ENCODE data around the gene RORC.

The RORC gene

DNA sequence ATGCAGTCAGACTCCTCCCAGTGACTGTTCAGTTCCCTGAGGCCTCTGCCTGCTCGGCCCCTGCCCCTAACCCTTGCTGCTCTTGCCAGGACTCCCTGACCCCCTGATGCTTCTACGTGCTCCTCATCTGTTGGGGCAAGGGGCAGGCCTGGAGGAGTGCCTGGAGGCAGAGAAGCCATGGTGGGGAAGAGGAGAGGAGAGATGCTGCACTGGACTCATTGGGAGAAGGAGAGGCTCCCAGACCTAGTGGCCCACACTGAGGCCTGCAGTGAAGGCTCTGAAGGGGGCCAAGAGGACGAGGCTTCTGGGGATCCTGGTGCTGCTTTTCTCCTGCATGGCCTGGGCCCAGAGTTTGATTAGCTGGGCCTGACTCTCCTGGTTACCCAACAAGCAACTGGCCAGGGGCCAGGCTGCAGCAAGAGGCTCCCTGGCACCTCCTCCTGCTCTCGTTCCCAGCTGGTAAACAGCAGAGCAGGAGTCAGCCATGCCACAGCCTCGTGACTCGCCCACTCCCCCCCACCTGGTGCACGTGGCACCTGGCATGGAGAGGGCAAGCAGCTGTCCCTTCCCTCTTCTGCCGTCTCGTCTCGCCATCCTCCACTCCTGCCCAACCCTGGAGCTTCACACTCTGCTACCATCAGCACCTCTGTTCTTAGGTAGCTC lies 847 bp upstream of the RORC start:
- DNase-seq (ENCODE audit: insufficient read length, low spot score) (no peak), FAIRE-seq (no peak)

GRCh38 chr1:151831256-151831591 lies 378 bp downstream of the RORC start:
- TF ChIP-seq POLR2A (IDR thresholded peaks at IDR 0.05; ENCODE audit: low read depth, low read length) (no peak), POLR2AphosphoS5 (IDR thresholded peaks at IDR 0.05; ENCODE audit: low read depth, low read length) (no peak), SPI1 (IDR thresholded peaks at IDR 0.05; ENCODE audit: low read depth, low read length) (no peak), POU2F2 (IDR thresholded peaks at IDR 0.05; ENCODE audit: low read depth, low read length) (no peak), TAF1 (IDR thresholded peaks at IDR 0.05; ENCODE audit: low read depth, low read length) (no peak), PAX5 (IDR thresholded peaks at IDR 0.05; ENCODE audit: insufficient read depth, low read length, severe bottlenecking) (no peak)
- no peak for DNase-seq (ENCODE audit: insufficient read length, low spot score)
- no peak for FAIRE-seq

More for the DNA sequence above, 847 bp upstream of the RORC start:
- TF ChIP-seq PAX5 (IDR thresholded peaks at IDR 0.05; ENCODE audit: insufficient read depth, low read length, severe bottlenecking) (no peak), POU2F2 (IDR thresholded peaks at IDR 0.05; ENCODE audit: low read depth, low read length) (no peak), TAF1 (IDR thresholded peaks at IDR 0.05; ENCODE audit: low read depth, low read length) (no peak), POLR2A (IDR thresholded peaks at IDR 0.05; ENCODE audit: low read depth, low read length) (no peak), SPI1 (IDR thresholded peaks at IDR 0.05; ENCODE audit: low read depth, low read length) (no peak), POLR2AphosphoS5 (IDR thresholded peaks at IDR 0.05; ENCODE audit: low read depth, low read length) (no peak)

DNA sequence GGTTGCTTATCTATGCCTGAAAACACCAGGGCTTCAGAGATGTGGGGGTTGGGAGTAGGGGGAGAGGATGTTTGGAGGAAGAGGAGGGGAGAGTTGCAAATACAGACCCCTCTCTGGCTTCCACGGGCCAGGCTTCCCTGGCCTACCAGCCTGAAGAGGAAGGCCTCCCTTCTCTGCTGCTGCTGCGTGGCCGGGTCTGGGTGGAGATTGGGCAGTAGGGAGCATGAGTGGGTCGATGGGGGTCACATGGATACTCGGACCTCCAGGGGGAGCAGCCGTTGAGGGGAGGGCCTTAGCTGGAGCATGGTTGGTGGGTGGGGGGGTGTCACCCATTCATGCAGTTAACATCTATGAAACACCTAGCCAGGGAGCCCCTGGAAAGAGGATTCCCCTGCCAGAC lies 1.5 kb downstream of the RORC start:
- DNase-seq (ENCODE audit: insufficient read length, low spot score) (no peak), FAIRE-seq (no peak)
- no peak for TF ChIP-seq POLR2A (IDR thresholded peaks at IDR 0.05; ENCODE audit: low read depth, low read length)
- TF ChIP-seq SPI1 (IDR thresholded peaks at IDR 0.05; ENCODE audit: low read depth, low read length), result no peak
- TF ChIP-seq POU2F2 (IDR thresholded peaks at IDR 0.05; ENCODE audit: low read depth, low read length), result no peak

DNA sequence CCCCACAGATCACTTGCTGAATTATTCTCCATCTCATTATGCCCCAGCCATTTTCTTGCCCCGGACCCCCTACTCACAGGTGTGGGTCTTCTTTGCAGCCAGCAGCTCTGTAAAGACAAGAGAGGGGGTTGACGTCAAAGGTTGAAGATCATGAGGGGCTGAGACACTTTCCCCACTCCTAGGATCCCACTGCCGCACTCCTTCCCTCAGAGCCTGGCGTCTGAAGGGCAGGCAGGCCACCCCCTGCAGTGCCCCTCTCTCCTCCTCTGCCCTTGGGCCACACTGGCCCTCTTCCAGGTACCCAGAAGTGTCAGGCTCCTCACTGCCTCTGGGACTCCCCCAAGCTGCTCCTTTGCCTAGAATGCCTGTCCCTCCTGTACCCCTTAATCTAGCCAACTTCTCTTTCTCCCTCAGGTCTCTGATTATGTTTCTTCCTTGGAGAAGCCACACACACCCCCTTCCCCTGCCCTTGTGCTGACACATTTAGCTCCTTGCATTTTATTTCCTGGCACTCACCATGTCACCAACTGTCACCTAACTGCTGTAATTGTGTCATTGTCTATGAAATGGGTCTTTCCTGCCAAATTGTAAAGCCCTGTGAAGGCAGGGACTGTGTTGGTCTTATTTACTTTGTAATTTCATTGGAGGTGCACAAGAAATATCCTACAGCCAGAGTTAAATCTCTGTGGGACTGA lies 2.1 kb downstream of the RORC start:
- DNase-seq (ENCODE audit: insufficient read length, low spot score) (no peak), FAIRE-seq (no peak)
- TF ChIP-seq POLR2AphosphoS5 (IDR thresholded peaks at IDR 0.05; ENCODE audit: low read depth, low read length), result no peak
- TF ChIP-seq POLR2A (IDR thresholded peaks at IDR 0.05; ENCODE audit: low read depth, low read length), result no peak
- TF ChIP-seq SPI1 (IDR thresholded peaks at IDR 0.05; ENCODE audit: low read depth, low read length), result no peak
- no peak for TF ChIP-seq POU2F2 (IDR thresholded peaks at IDR 0.05; ENCODE audit: low read depth, low read length)
- no peak for TF ChIP-seq PAX5 (IDR thresholded peaks at IDR 0.05; ENCODE audit: insufficient read depth, low read length, severe bottlenecking)
- no peak for TF ChIP-seq TAF1 (IDR thresholded peaks at IDR 0.05; ENCODE audit: low read depth, low read length)

DNA sequence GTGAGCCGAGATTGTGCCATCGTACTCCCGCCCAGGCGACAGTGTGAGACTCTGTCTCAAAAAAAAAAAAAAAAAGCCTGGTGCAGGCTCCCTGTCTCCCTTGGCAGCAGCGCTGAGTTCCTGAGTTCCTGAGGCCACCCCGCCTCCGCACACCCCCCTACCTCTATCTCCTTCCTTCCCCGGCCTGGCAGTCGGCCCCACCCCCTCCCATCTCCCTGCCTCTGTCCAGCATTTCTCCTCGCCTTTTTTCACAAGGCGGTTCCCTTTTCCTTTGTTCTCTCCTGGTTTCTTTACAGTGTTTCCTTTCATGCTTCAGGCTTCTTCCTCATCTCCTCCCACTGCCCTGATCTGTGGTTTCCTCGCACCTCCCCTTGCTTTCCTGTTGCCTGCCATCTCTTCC lies 2.7 kb downstream of the RORC start:
- no peak for TF ChIP-seq POLR2AphosphoS5 (IDR thresholded peaks at IDR 0.05; ENCODE audit: low read depth, low read length)
- TF ChIP-seq POLR2A (IDR thresholded peaks at IDR 0.05; ENCODE audit: low read depth, low read length), result no peak
- no peak for TF ChIP-seq PAX5 (IDR thresholded peaks at IDR 0.05; ENCODE audit: insufficient read depth, low read length, severe bottlenecking)
- no peak for TF ChIP-seq SPI1 (IDR thresholded peaks at IDR 0.05; ENCODE audit: low read depth, low read length)
- no peak for TF ChIP-seq POU2F2 (IDR thresholded peaks at IDR 0.05; ENCODE audit: low read depth, low read length)
- no peak for FAIRE-seq
- no peak for DNase-seq (ENCODE audit: insufficient read length, low spot score)

DNA sequence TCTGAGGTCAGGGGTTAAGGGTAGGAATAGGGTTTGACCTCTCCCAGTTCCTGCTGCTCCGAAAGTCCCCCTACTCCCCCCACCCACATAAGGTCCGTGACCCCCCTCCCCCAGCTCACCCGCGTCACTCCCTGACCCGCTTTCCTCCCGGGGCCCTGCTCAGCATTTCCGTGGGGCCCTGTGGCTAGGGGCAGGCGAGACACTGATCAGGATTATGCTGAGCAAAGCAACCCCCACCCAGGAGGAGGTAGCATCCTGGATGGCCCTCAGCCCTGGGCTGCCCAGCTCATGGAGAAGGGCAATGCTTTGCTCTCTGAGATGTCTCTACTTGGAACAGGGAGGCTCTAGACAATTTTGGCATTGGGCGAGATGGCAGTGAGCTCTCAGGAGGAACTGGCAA lies 3.7 kb downstream of the RORC start:
- TF ChIP-seq PAX5 (IDR thresholded peaks at IDR 0.05; ENCODE audit: insufficient read depth, low read length, severe bottlenecking) (no peak), POLR2A (IDR thresholded peaks at IDR 0.05; ENCODE audit: low read depth, low read length) (no peak), POLR2AphosphoS5 (IDR thresholded peaks at IDR 0.05; ENCODE audit: low read depth, low read length) (no peak), TAF1 (IDR thresholded peaks at IDR 0.05; ENCODE audit: low read depth, low read length) (no peak), SPI1 (IDR thresholded peaks at IDR 0.05; ENCODE audit: low read depth, low read length) (no peak), POU2F2 (IDR thresholded peaks at IDR 0.05; ENCODE audit: low read depth, low read length) (no peak)
- DNase-seq (ENCODE audit: insufficient read length, low spot score) (no peak), FAIRE-seq (no peak)

GRCh38 chr1:151825751-151826660 lies 5.6 kb downstream of the RORC start:
- FAIRE-seq (no peak), DNase-seq (ENCODE audit: insufficient read length, low spot score) (no peak)
- TF ChIP-seq POLR2A (IDR thresholded peaks at IDR 0.05; ENCODE audit: low read depth, low read length) (no peak), POU2F2 (IDR thresholded peaks at IDR 0.05; ENCODE audit: low read depth, low read length) (no peak), TAF1 (IDR thresholded peaks at IDR 0.05; ENCODE audit: low read depth, low read length) (no peak), SPI1 (IDR thresholded peaks at IDR 0.05; ENCODE audit: low read depth, low read length) (no peak), PAX5 (IDR thresholded peaks at IDR 0.05; ENCODE audit: insufficient read depth, low read length, severe bottlenecking) (no peak), POLR2AphosphoS5 (IDR thresholded peaks at IDR 0.05; ENCODE audit: low read depth, low read length) (no peak)

DNA sequence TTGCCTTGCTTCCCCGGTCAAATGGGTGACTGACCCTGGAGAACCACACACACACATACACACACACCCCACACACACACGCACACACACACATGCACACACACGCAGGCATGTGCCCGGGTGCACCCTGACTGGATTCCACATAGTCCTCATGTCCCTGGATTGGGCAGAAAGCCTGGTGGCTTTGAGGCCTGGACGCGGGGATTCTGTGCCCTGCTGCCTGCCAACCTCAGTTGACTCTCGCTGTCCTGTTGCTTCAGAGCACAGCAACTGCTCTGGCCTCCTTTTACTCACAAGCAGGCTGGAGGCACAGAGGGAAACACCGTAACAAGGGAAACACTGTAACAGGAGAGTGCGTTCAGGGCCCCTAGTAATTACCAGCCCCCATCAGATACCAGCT lies 6.4 kb downstream of the RORC start:
- FAIRE-seq (no peak), DNase-seq (ENCODE audit: insufficient read length, low spot score) (no peak)
- TF ChIP-seq TAF1 (IDR thresholded peaks at IDR 0.05; ENCODE audit: low read depth, low read length) (no peak), PAX5 (IDR thresholded peaks at IDR 0.05; ENCODE audit: insufficient read depth, low read length, severe bottlenecking) (no peak), POLR2AphosphoS5 (IDR thresholded peaks at IDR 0.05; ENCODE audit: low read depth, low read length) (no peak), POU2F2 (IDR thresholded peaks at IDR 0.05; ENCODE audit: low read depth, low read length) (no peak), POLR2A (IDR thresholded peaks at IDR 0.05; ENCODE audit: low read depth, low read length) (no peak), SPI1 (IDR thresholded peaks at IDR 0.05; ENCODE audit: low read depth, low read length) (no peak)

GRCh38 chr1:151823175-151823574 lies 8.4 kb downstream of the RORC start:
- TF ChIP-seq POLR2AphosphoS5 (IDR thresholded peaks at IDR 0.05; ENCODE audit: low read depth, low read length) (no peak), POLR2A (IDR thresholded peaks at IDR 0.05; ENCODE audit: low read depth, low read length) (no peak), PAX5 (IDR thresholded peaks at IDR 0.05; ENCODE audit: insufficient read depth, low read length, severe bottlenecking) (no peak), SPI1 (IDR thresholded peaks at IDR 0.05; ENCODE audit: low read depth, low read length) (no peak), POU2F2 (IDR thresholded peaks at IDR 0.05; ENCODE audit: low read depth, low read length) (no peak)
- no peak for FAIRE-seq
- DNase-seq (ENCODE audit: insufficient read length, low spot score), result no peak

All from GM12891 (cell line).